Neural progenitor cell (in vitro differentiated cells): ENCODE measurements around the gene SHE.

Source experiments
- EZH2 ChIP-seq: fragments of 200-600 bp; sonication (generic); IDR thresholded peaks from 2 replicates; pipeline ENCODE4 v1.6.1; 2017; ENCODE audit warnings: antibody characterized with exemption, mild to moderate bottlenecking, moderate library complexity
- TF ChIP-seq, protein P1 (sequence below): fragments of 200-600 bp; sonication (generic); IDR thresholded peaks from 2 replicates; pipeline ENCODE4 v1.5.1; 2017; ENCODE audit warnings: antibody characterized with exemption, mild to moderate bottlenecking

DNA sequence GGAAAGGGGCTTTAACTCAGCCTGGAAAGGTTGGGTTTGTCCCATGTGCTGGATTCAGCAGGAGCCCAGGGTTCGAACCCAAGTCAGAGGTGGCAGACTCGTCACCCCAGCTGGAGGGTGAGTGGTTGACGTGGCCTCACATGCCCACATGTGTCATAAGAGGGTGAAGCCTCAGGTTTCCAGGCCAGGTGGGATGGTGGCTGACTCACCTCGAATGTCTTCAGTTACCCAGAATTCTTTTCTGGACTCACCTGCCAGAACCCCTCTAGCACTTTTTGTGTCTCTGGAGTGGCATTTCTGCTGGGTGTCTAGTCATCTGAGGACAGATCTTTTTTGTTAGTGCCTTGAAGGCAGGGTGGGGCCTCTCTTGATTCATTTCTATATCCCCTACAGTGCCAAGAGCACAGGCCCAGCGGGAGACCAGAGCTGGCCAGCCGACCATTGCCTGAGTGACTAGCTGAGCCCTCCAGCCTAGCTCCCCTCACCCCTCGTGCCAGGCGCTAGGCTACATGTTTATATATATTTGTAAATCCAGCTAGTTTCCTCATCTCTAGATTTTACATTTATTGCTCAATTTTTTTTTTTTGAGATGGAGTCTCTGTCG lies 68.9 kb downstream of the SHE start:
- TF ChIP-seq, protein P1, sequence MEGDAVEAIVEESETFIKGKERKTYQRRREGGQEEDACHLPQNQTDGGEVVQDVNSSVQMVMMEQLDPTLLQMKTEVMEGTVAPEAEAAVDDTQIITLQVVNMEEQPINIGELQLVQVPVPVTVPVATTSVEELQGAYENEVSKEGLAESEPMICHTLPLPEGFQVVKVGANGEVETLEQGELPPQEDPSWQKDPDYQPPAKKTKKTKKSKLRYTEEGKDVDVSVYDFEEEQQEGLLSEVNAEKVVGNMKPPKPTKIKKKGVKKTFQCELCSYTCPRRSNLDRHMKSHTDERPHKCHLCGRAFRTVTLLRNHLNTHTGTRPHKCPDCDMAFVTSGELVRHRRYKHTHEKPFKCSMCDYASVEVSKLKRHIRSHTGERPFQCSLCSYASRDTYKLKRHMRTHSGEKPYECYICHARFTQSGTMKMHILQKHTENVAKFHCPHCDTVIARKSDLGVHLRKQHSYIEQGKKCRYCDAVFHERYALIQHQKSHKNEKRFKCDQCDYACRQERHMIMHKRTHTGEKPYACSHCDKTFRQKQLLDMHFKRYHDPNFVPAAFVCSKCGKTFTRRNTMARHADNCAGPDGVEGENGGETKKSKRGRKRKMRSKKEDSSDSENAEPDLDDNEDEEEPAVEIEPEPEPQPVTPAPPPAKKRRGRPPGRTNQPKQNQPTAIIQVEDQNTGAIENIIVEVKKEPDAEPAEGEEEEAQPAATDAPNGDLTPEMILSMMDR = no peak
- TF ChIP-seq EZH2 = no peak
